K562 (cell line): ENCODE measurements around the gene YARS1. TPM values are rescaled to one million over a fixed set of nuclear protein-coding genes. Genes with fewer than 3 reads are reported as not detected.

Experiments
- ATAC-seq: fragments of 200-7000 bp; cut with Tn5 transposase; 3 replicates; pipeline ENCODE4 v1.9.1; 2020; ENCODE audit warnings: moderate library complexity
- BruUV-seq: library from RNA; stranded (reverse); fragments of 400-500 nt; replicated peaks from 2 replicates; lab custom pipeline; 2021; lab: Mats Ljungman, UMichigan
- CTCF ChIA-PET: fragments of 300-600 bp; formaldehyde crosslinking; extraction: SDS; loops from one replicate; lab custom pipeline; 2021; ENCODE audit warnings: low intra/inter-chr PET ratio; lab: Yijun Ruan, JAX
- POLR2A ChIA-PET: fragments of 300-600, 350-650 bp; sonication (Branson Sonifier 250); formaldehyde crosslinking; extraction: SDS; loops from one replicate; lab custom pipeline; 2021; ENCODE audit warnings: antibody characterized with exemption, inconsistent platforms; lab: Yijun Ruan, JAX
- DNase-seq, 4 experiments: peaks; one replicate each; pipeline versions ENCODE4 v3.0.0 to v3.0.0-alpha.2; 2011 to 2018; ENCODE audit warnings: low spot score in 3 of 4, mixed read lengths in 3 of 4; ENCODE audit errors: extremely low read depth in 1 of 4
- FAIRE-seq: peaks from 2 replicates; lab custom pipeline; 2011; peaks lifted over from hg19 to GRCh38; lab: Jason Lieb, UNC
- H2AFZ ChIP-seq: 2 replicates; pipeline ENCODE4 v1.6.0; 2011; ENCODE audit warnings: low read depth, low read length, control low read depth, inconsistent platforms
- H3K27ac ChIP-seq: fragments of 200-600 bp; 3 replicates; pipeline ENCODE4 v1.8.0; 2011; ENCODE audit warnings: low read depth, mild to moderate bottlenecking, control low read depth, inconsistent platforms, low read length, moderate library complexity, mixed read lengths; ENCODE audit errors: extremely low read depth
- H3K27me3 ChIP-seq, 2 experiments: fragments of 300-600 bp in 1 of 2; 2 replicates in 1 of 2; 3 replicates in 1 of 2; pipeline versions ENCODE4 v1.6.0 to v1.8.0; 2011; ENCODE audit warnings: inconsistent platforms in 2 of 2, low read length in 2 of 2, mild to moderate bottlenecking in 1 of 2, mixed read lengths in 1 of 2, moderate library complexity in 1 of 2; ENCODE audit not compliant: control insufficient read depth in 2 of 2, insufficient read depth in 2 of 2
- H3K36me3 ChIP-seq: fragments of 300-600 bp; 3 replicates; pipeline ENCODE4 v1.8.0; 2011; ENCODE audit warnings: mild to moderate bottlenecking, low read length, inconsistent platforms; ENCODE audit not compliant: control insufficient read depth, insufficient read depth
- H3K4me1 ChIP-seq, 2 experiments: fragments of 200-600 bp in 1 of 2; replicated peaks in 1 of 2; 2 replicates in 1 of 2; 3 replicates in 1 of 2; pipeline versions ENCODE4 v1.5.1 to v1.8.0; 2011; ENCODE audit warnings: inconsistent platforms in 2 of 2, low read length in 2 of 2, mild to moderate bottlenecking in 1 of 2, mixed read lengths in 1 of 2, moderate library complexity in 1 of 2; ENCODE audit not compliant: control insufficient read depth in 2 of 2, insufficient read depth in 2 of 2
- H3K4me2 ChIP-seq: 2 replicates; pipeline ENCODE4 v1.6.1; 2011; ENCODE audit warnings: low read length, control low read depth, inconsistent platforms, mixed read lengths; ENCODE audit not compliant: insufficient read depth
- H3K4me3 ChIP-seq: fragments of 200-600 bp; sonication (generic), shearing (Covaris generic); 2 replicates; pipeline ENCODE4 v1.5.1; 2016; ENCODE audit warnings: control low read depth, inconsistent platforms
- H3K79me2 ChIP-seq: fragments of 200-600 bp; 3 replicates; pipeline ENCODE4 v1.8.0; 2011; ENCODE audit warnings: low read length, inconsistent platforms; ENCODE audit not compliant: control insufficient read depth, insufficient read depth
- H3K9ac ChIP-seq, 2 experiments: 2 replicates each; pipeline versions ENCODE4 v1.6.0 to v1.6.1; 2011; ENCODE audit warnings: low read depth in 2 of 2, low read length in 2 of 2, control low read depth in 1 of 2, inconsistent platforms in 1 of 2, mild to moderate bottlenecking in 1 of 2, mixed read lengths in 1 of 2; ENCODE audit not compliant: insufficient read depth in 1 of 2
- H3K9me1 ChIP-seq: one replicate; pipeline ENCODE4 v1.6.0; 2011; ENCODE audit warnings: inconsistent platforms, mild to moderate bottlenecking, low read length, moderate library complexity; ENCODE audit not compliant: control insufficient read depth, insufficient read depth
- H3K9me3 ChIP-seq: replicated peaks from 2 replicates; pipeline ENCODE4 v1.5.1; 2011; ENCODE audit warnings: low read depth, low read length, inconsistent platforms; ENCODE audit not compliant: control insufficient read depth, insufficient read depth
- H4K20me1 ChIP-seq: replicated peaks from 2 replicates; pipeline ENCODE4 v1.6.1; 2011; ENCODE audit warnings: low read length, inconsistent platforms, mixed read lengths; ENCODE audit not compliant: control insufficient read depth, insufficient read depth
- MEF2A ChIP-seq: IDR thresholded peaks from 2 replicates; pipeline ENCODE4 v1.6.1; 2011; ENCODE audit warnings: low read depth, mild to moderate bottlenecking, low read length, moderate library complexity; ENCODE audit not compliant: control insufficient read depth
- SNIP1 ChIP-seq: fragments of 450-650 bp; IDR thresholded peaks from 2 replicates; pipeline ENCODE4 v1.7.1; 2017; ENCODE audit warnings: low read depth, mild to moderate bottlenecking
- TFAP4 ChIP-seq: sonication (generic); formaldehyde crosslinking; IDR thresholded peaks from 2 replicates; pipeline ENCODE4 v1.8.0; 2022; ENCODE audit warnings: missing genetic modification reagents, mild to moderate bottlenecking, moderate library complexity, borderline replicate concordance
- ZNF696 ChIP-seq: fragments of 250-450 bp; sonication (Bioruptor Pico); conservative IDR thresholded peaks from 2 replicates; pipeline ENCODE4 v1.4.0; 2020; ENCODE audit warnings: mild to moderate bottlenecking, moderate library complexity
- WGBS: fragments of 100-300 bp; shearing (Covaris generic); methylation state at CpG from one replicate; pipeline ENCODE4 v1.1.6; 2016; ENCODE audit warnings: low coverage, mixed read lengths; ENCODE audit not compliant: insufficient coverage; ENCODE audit errors: missing lambda C conversion rate; 5-methylcytosine and 5-hydroxymethylcytosine counted together
- in situ Hi-C: fragments of 300-500 bp; cut with MboI; formaldehyde crosslinking; loops from 4 replicates; pipeline ENCODE4 v1.15.0; 2018; ENCODE audit warnings: inconsistent platforms, mixed read lengths
- intact Hi-C: fragments of 100-400 bp; cut with micrococcal nuclease; formaldehyde crosslinking; loops from 2 replicates; pipeline ENCODE4 v1.14.2; 2022
- polyA plus RNA-seq, 8 experiments: library from polyadenylated mRNA; depleted of rRNA in 4 of 8; stranded (reverse) in 5 of 8; unstranded in 3 of 8; fragments of >200 nt; fragmentation: Nextera tagmentation in 2 of 8; fragmentation: Illumina TruSeq in 1 of 8; extraction: Ambion mirVana in 2 of 8; extraction: Trizol in 1 of 8; gene quantifications; 2 replicates each; pipeline versions ENCODE4 v1.2.1 to v1.2.3, GENCODE V29; 2011 to 2014; ENCODE audit warnings: inconsistent platforms in 1 of 8, missing spikeins in 1 of 8
- total RNA-seq, 7 experiments: library from RNA; depleted of rRNA in 6 of 7; stranded (reverse); fragments of >200 nt in 6 of 7; fragmentation: Illumina TruSeq in 2 of 7; extraction: Trizol in 2 of 7; gene quantifications; 2 replicates each; pipeline versions ENCODE4 v1.2.1 to v1.2.3, GENCODE V29; 2011 to 2021; ENCODE audit warnings: low replicate concordance in 1 of 7
- TF ChIP-seq, protein P1 (sequence below): sonication (generic); formaldehyde crosslinking; IDR thresholded peaks from 2 replicates; pipeline ENCODE4 v1.8.1; 2023; ENCODE audit warnings: mild to moderate bottlenecking, missing genetic modification reagents

The YARS1 gene
- total and polyA plus RNA-seq, 9 of the 15 experiments (the other 6 are each of a cell fraction or from before 2014, with no cell fraction given): 66.2 to 336 (median 201) TPM

DNA sequence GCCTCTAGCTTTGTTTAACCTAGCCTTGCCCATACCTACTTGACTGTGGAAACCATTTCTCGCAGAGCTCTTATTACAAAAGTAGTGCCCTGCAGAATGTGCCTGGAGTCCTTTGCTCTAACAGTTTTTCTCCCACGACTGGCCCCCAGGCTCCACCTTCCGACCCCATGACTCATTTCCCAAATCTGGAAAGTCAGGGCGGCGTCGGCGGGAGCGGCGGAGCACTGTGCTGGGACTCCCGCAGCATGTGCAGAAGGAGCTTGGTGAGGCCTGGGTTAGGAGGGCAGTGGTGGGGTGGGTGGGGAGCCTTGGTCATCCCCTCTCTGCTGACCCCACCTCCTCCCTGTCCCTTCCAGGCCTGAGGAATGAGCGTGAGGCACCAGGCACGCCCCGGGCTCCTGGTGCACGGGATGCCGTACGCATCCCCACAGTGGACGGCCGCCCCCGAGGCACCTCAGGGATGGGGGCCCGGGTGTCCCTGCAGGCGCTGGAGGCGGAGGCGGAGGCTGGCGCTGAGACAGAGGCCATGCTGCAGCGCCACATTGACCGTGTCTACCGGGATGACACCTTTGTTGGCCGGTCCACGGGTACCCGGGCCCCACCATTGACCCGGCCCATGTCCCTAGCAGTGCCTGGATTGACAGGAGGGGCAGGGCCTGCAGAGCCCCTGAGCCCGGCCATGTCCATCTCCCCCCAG, 47.5 kb downstream of the YARS1 start (continued):
- TF ChIP-seq ZNF696 (CRISPR knock-in tag) (no peak), MEF2A (peak; percentile 74)

DNA sequence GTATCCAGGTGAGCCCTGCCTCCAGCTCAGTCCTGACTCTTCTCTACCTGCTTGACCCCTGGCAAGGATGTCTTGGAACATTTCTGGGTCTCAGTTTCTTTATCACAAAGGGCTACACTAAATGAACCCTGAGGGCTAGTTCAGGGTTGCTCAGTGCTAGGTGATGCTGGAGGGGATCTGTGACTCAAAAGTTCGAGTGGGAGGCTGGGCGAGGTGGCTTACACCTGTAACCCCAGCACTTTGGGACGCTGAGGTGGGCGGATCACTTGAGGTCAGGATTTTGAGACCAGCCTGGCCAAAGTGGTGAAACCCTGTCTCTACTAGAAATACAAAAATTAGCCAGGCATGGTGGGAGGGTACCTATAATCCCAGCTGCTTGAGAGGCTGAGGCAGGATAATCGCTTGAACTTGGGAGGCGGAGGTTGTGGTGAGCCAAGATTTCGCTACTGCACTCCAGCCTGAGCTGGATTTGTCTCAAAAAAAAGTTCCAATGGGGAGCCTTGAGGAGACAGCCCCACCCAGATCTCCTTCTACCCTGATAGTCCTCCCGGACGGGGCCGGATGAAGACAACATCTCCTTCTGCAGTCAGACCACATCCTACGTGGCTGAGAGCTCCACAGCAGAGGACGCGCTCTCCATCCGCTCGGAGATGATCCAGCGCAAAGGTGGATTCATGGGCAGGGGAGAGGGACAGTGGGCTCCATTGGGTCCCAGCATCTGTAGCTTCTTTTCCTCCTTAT, 48.9 kb downstream of the YARS1 start:
- no TSS peak for BruUV-seq
- Histone ChIP-seq H3K4me3 (no peak overlapping the region), H3K36me3 (peaks cover 65% of the 10 kb centered on the region; the same call in 2 of the 3 replicates), H3K4me1 (peaks cover 12 to 49% of the 10 kb centered on the region in 2 experiments; a peak in 3 of 5 replicates), H3K27me3 (no peaks in the 10 kb centered on the region), H3K9me1 (peaks cover 6% of the 10 kb centered on the region), H3K27ac (no peak overlapping the region), H3K9ac (peak overlapping the region in 1 of 2 experiments; percentile 33; a peak in 2 of 4 replicates), H3K4me2 (no peak overlapping the region), H3K9me3 (no peaks in the 10 kb centered on the region), H3K79me2 (peaks cover 19% of the 10 kb centered on the region; the same call in 2 of the 3 replicates), H4K20me1 (peaks cover 29% of the 10 kb centered on the region; the same call in 1 of the 2 replicates), H2AFZ (no peak overlapping the region)
- CTCF ChIA-PET: interaction anchor here (1.2 kb wide), 1 partner anchor 52 kb away, joined by 5 read pairs; no protein-coding TSS in a partner anchor
- no peak for FAIRE-seq
- POLR2A ChIA-PET: interaction anchor here (0.9 to 3.4 kb wide), 7 partner anchors 8 to 59 kb away, joined by 3 to 19 read pairs (median 5); no protein-coding TSS in a partner anchor
- no peak for DNase-seq
- in situ Hi-C loops (loop anchor here (10.0 kb wide), 1 partner anchor 53 kb away; no protein-coding TSS in a partner anchor), intact Hi-C loops (no loop called here)
- no peak for ATAC-seq
- WGBS: 58% methylated on average over 16 of the region's 16 CpGs
- TF ChIP-seq TFAP4 (CRISPR knock-in tag) (no peak), SNIP1 (no peak)
- TF ChIP-seq, protein P1, sequence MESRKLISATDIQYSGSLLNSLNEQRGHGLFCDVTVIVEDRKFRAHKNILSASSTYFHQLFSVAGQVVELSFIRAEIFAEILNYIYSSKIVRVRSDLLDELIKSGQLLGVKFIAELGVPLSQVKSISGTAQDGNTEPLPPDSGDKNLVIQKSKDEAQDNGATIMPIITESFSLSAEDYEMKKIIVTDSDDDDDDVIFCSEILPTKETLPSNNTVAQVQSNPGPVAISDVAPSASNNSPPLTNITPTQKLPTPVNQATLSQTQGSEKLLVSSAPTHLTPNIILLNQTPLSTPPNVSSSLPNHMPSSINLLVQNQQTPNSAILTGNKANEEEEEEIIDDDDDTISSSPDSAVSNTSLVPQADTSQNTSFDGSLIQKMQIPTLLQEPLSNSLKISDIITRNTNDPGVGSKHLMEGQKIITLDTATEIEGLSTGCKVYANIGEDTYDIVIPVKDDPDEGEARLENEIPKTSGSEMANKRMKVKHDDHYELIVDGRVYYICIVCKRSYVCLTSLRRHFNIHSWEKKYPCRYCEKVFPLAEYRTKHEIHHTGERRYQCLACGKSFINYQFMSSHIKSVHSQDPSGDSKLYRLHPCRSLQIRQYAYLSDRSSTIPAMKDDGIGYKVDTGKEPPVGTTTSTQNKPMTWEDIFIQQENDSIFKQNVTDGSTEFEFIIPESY (CRISPR knock-in tag): peak; percentile 91
